Astrocyte (in vitro differentiated cells and primary cell): ENCODE results near the gene MRPL36.

Experiments used
- EZH2 ChIP-seq: IDR thresholded peaks from 2 replicates; pipeline ENCODE4 v1.6.1; 2012; ENCODE audit warnings: mild to moderate bottlenecking, low read length, inconsistent platforms; ENCODE audit not compliant: insufficient read depth
- TF ChIP-seq, protein P1 (sequence below): IDR thresholded peaks from 2 replicates; pipeline ENCODE4 v1.5.1; 2011; ENCODE audit warnings: low read depth, mild to moderate bottlenecking, inconsistent platforms, low read length, moderate library complexity; ENCODE audit not compliant: insufficient read depth

DNA sequence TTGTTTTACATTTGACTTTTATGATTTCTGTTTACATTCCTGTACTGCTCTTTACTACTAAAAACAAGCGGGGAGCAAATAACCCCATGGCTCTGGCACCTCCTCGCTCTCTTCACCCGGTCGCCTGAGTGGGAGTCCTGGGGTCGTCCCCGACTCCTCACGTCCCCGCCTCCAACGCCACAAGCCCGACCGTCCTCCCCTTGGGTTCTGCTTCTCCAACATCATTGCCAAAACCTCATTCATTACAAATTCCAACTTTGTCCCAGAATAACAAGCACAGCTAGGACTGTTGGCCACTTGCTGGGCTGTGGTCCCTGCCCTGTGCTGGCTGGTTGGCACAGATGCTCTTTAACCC lies 35.1 kb downstream of the MRPL36 start:
- TF ChIP-seq, protein P1, sequence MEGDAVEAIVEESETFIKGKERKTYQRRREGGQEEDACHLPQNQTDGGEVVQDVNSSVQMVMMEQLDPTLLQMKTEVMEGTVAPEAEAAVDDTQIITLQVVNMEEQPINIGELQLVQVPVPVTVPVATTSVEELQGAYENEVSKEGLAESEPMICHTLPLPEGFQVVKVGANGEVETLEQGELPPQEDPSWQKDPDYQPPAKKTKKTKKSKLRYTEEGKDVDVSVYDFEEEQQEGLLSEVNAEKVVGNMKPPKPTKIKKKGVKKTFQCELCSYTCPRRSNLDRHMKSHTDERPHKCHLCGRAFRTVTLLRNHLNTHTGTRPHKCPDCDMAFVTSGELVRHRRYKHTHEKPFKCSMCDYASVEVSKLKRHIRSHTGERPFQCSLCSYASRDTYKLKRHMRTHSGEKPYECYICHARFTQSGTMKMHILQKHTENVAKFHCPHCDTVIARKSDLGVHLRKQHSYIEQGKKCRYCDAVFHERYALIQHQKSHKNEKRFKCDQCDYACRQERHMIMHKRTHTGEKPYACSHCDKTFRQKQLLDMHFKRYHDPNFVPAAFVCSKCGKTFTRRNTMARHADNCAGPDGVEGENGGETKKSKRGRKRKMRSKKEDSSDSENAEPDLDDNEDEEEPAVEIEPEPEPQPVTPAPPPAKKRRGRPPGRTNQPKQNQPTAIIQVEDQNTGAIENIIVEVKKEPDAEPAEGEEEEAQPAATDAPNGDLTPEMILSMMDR = no peak
- TF ChIP-seq EZH2 = no peak
